Stimulated activated CD4-positive, alpha-beta T cell treated with anti-CD3 and anti-CD28 coated beads, Interleukin-15, amount 100 ng/mL, for 24 hours (primary cell): ENCODE measurements around the gene ASGR1.
"Not testable (repeated sequence)": the region's sequence is repeated elsewhere in the genome, so short reads cannot be mapped to it uniquely, and the experiment has no call there.

Source experiments
- DNase-seq: peaks from one replicate; pipeline ENCODE4 v3.0.0-alpha.2; 2020

The ASGR1 gene

DNA sequence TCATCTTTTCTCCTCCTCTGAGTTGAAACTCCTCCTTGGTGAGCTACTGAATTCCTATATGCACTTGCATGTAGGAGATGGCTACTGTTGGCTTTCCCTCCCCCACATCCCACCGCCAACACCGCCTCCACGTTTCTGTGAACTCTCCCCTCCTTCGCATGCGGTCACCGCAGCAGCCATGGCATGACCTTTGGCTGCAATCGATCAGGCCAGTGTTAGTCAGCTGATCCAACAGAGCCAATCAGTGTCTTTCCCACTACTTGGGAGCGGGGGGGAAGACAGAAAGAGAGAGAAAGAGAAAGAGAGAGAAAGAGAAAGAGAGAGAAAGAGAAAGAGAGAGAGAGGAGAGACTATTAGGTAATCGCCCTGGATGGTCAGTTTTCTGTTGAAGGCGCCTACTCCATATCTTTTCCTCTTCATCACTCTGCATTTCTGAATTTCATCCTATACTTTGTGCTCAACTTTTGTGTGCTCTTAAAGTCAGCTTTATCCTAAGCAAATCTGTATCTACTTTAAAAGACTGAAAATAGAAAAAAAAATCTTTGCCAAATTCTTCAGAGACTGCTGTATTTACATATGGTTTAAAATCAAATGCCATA is 22.7 kb downstream of the ASGR1 start:
- DNase-seq: no peak

DNA sequence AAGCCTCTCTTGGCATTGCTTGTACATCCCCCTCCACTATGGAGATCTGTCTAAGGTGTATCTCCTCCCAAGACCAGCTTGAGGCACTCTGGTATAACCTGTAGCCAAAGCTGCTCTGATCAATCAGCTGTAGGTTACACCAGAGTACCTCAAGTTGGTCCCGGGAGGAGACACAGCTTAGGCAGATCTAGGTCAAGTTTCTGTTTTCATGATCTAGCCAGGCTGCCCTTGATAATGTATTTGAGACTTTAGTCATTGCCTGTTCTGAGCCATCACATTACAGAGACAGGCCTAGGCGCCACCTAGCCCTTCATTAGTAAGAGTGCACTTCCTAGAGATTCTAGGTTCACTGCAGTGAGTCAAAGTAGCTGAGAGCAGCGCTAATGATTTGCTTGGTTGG is 31.4 kb downstream of the ASGR1 start:
- DNase-seq: no peak

DNA sequence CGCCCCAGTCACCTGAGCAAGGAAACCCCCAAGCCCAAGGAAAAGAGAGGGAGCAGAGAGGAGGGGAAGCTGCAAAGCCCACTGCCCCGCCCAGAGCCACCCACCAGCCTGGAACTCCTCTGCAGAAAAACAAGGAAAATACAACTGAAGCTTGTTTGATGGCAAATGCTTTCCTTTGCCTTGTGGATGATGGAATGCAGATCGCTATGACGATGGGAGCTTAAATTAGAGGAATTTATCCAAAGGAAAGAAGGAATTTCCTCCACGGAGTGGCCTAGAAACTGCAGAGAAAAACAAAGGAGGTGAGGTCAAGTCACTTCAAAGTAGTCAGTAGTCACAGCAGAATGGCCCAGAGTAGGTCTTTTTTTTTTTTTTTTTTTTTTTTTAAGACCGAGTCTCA is 33.1 kb downstream of the ASGR1 start:
- no peak for DNase-seq

DNA sequence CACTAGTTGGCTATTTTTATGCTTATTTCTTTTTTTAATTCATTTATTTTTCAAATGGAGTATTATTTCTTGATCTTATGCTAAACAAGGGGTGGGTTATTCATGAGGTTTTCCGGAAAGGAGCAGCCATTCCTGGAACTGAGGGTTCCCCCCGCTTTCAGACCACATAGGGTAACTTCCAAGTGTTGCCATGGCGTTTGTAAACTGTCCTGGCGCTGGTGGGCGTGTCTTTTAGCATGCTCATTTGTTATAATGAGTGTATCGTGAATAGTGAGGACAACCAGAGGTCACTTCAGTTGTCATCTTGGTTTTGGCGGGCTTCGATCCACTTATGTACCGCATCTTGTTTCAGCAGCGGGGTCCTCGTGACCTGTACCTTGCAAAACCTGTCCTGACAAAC is 35.0 kb downstream of the ASGR1 start:
- no peak for DNase-seq

GRCh38 chr17:7141824-7142223 is 37.3 kb downstream of the ASGR1 start:
- no peak for DNase-seq

DNA sequence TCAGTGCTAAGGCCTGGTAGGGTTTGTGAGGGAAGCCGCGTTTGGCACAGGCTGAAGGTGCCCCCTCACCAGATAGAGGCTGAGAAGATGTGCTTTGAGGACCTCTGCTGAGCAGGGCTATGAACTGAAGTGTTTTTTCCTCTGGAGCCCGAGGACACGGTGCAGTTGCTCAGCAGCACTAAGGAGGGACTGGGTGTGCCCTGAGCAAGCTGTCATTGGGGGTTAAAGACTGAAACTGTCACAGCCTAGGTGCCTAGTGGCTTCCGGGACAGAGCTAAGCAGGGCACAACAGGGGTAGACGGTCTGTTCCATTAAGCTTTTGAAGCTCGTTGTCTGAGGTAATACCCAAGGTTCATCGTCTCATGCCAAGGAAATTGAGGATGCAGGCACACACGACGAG is 39.8 kb downstream of the ASGR1 start:
- no peak for DNase-seq

DNA sequence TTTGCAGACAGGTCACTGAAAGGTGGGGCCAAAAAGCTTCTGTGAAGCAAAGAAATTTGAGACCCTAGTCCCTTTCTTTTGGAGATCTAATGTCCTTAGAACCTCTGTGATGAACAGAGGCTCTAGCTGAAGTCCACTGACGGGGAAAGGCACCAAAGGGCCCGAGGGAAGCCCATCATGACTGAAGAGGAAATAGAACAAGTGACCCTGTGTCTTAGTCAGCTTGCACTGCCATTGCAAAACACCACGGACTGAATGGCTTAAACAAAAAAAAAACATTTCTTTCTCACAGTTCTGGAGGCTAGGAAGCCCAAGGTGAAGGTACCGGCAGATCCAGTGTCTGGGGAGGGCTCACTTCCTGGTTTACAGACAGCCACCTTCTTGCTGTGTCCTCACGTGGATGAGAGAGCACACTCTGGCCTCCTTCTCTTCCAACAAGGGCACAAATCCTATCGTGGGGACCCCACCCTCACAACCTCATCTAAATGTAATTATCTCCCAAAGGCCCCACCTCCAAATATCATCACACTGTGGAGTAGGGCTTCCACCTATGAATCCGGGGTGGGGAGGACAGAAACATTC is 40.3 kb downstream of the ASGR1 start:
- no peak for DNase-seq

DNA sequence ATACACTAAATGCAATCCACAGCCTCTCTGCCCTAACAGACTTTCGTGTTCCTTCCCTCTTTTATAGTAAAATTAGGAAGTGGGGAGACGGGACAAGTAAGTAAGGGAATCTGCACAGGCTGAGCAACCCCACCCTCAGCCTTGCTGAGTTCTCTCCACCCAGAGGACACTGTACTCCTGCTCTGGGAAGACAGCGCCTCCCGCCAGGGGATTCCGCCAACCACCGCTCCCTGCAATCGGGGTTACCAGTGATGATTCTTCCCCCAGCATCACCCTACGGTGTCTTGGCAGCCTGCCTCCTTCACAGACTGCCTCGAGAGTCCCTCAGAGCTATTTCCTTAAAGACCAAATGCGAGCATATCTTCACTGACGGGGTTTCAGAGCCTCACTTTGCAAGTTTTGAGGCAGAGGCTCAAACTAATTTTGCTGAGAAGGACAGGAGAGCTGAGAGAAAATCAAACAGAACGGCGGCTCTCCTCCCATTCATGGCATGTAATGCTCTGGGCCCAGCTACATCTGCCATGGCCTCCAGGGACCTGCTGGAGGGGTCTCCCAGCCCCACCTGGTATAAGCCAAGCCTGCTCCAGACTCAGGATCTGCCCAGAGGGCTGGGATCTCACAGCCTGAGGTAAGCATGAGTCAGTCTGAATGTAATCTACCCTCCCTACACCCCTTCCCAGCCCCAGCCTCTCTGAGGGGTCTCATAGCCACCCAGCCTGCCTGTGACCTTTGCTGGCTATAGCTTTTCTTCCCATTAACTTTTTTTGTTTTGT is 41.8 kb downstream of the ASGR1 start:
- DNase-seq: no peak

GRCh38 chr17:7136266-7136877 is 42.8 kb downstream of the ASGR1 start:
- peak; percentile 86 for DNase-seq

- no peak for DNase-seq
Measured at GRCh38 chr17:7133916-7134315, 45.3 kb downstream of the ASGR1 start.

- peak; percentile 54 for DNase-seq
Measured at GRCh38 chr17:7133424-7133823, 45.7 kb downstream of the ASGR1 start.

GRCh38 chr17:7132511-7133094 is 46.6 kb downstream of the ASGR1 start:
- DNase-seq: peak; percentile 55

- DNase-seq: no peak
Measured at GRCh38 chr17:7131423-7131791, 47.8 kb downstream of the ASGR1 start.

DNA sequence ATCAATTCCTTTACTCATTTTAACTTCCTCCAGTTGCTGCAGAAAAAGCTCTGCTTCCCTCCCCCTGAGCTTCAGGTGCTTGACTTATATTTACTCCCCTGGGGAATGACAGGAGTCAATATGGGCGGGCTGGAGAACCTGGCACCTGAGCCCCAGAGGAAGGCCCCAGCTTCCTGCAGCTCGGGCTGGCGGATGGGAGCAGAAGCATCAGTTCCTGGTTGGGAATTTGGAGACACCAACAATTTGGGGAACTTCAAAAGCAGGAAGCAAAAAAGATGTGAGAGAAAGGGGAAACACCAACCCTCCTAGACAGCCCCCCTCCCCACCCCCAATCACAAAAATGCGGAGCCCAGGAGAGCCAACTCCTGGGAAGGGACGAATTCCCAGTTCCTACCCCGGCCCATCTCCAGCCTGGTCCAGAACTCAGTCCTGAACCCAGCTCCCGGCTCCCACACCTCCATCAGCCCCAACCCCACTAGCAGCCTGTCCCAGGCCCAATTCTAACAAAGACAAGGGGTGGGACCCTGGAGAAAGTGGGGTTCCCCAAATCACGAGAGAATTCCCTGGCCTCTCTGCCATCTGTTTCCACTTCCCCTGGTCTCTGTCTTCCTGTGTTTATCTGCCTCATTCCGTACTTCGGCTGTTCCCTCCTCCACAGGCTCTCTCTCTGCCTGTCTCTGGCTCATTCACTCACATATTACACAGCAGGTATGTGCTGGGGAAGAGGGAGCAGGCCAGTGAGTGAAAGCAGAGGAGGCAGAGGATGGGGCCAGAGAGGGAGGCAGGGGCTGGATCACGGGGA is 48.3 kb downstream of the ASGR1 start:
- no peak for DNase-seq

DNA sequence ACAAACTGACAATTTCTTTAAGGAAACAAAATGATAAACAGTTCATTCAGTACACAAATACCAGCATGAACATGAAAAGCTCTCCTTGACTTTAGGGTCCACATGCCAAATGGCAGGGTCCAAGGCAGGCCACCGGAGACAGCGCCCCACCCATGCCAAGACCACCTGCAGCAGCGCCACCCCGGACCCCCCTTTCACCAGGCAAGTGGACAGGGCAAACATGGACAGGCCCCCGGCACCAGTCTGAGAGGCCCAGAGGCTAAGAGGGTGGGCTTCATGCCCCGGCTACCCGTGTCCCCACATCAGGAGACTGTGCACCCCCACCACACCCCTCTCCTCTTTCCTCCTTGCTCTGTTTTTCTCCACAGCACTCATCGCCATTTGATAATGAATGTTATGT is 49.9 kb downstream of the ASGR1 start:
- DNase-seq: no peak

DNA sequence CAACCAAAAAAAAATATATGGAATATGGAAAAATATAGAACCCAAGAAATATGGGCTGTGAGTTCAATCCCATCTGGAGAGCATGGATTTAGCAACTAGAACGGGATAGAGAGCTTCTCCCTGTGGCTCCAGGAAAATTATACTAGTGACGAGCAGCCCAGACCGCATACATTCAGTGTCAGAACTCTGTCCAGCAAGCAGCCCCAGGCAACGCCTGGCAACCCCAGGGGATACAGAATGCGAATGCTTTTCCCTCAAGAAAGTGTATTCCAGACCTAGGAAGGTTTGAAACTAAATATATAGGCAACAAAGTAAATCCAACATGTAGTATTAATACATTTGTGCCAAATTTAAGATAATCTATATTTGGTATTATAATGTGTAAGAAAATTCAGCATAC is 51.0 kb downstream of the ASGR1 start:
- no peak for DNase-seq

DNA sequence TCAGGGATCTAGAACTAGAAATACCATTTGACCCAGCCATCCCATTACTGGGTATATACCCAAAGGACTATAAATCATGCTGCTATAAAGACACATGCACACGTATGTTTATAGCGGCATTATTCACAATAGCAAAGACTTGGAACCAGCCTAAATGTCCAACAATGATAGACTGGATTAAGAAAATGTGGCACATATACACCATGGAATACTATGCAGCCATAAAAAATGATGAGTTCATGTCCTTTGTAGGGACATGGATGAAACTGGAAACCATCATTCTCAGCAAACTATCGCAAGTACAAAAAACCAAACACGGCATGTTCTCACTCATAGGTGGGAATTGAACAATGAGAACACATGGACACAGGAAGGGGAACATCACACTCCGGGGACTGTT is 51.7 kb downstream of the ASGR1 start:
- DNase-seq: not testable (repeated sequence)

DNA sequence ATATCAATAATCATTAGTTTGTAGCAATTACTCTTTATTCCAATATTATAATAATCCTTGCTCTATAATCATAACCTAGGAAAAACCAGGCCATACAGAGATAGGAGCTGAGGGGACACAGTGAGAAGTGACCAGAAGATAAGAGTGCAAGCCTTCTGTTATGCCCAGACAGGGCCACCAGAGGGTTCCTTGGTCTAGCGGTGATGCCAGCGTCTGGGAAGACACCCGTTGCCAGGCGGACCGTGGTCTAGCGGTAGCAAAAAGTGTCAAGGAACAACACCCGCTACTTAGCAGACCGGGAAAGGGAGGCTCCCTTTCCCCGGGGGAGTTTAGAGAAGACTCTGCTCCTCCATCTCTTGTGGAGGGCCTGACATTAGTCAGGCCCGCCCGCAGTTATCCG is 52.8 kb downstream of the ASGR1 start:
- DNase-seq: not testable (repeated sequence)

DNA sequence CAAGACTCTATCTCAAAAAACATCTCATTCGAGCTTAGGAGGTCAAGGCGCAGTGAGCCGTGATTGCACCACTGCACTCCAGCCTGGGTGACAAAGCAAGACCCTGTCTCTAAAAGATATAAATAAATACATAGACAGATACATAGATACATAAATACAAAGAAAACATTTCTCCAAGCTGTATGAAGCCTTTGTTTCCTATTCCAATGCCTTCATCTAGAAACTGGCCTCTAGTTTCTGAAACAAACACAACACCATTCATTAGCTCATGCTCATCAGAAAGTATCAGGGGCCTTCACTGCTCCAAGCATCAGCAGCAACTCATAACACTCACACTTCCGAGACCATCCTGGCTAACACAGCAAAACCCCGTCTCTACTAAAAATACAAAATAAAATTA is 54.2 kb downstream of the ASGR1 start:
- no peak for DNase-seq

- DNase-seq: no peak
Measured at GRCh38 chr17:7123844-7124243, 55.3 kb downstream of the ASGR1 start.
